NB4 (cell line): ENCODE results near the gene RAP1GAP.

Experiments
- MYC ChIP-seq: IDR thresholded peaks from 2 replicates; pipeline ENCODE4 v1.6.1; 2011; ENCODE audit warnings: low read depth, low read length
- POLR2A ChIP-seq: IDR thresholded peaks from 2 replicates; pipeline ENCODE4 v1.6.1; 2011; ENCODE audit warnings: mild to moderate bottlenecking; ENCODE audit not compliant: insufficient read length; ENCODE audit errors: extremely low read depth
- TF ChIP-seq, protein P1 (sequence below): IDR thresholded peaks from one replicate; pipeline ENCODE4 v1.5.1; 2012; ENCODE audit warnings: low read depth, low read length
- TF ChIP-seq, protein P2 (sequence below): IDR thresholded peaks from 2 replicates; pipeline ENCODE4 v1.6.1; 2011; ENCODE audit warnings: low read depth, low read length

DNA sequence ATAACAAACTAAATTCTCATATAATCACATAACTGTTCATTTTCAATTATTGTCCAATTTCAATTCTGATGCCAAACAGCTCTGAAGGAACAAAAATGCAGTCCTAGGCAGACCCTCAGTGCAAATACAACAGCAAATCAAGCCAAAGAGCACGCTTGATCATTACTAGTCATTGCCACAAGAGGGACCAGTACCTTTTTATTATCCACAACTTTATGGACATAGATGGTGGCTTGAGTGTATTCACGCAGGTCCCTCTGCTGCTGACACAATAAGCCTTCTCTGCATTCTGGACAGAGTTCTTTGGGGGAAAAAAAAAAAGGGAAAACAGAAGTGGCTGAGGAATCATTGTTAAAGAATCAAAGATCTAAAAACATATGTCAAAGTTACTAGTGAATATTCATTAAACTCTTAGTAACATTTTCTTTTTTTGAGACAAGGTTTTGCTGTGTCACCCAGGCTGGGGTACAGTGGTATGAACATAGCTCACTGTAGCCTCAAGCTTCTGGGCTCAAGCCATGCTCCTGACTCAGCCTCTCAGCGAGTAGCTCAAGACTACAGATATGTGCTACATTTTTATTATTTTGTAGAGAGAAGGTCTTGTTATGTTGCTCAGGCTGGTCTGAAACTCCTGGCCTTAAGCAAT is 34.3 kb upstream of the RAP1GAP start:
- TF ChIP-seq, protein P1, sequence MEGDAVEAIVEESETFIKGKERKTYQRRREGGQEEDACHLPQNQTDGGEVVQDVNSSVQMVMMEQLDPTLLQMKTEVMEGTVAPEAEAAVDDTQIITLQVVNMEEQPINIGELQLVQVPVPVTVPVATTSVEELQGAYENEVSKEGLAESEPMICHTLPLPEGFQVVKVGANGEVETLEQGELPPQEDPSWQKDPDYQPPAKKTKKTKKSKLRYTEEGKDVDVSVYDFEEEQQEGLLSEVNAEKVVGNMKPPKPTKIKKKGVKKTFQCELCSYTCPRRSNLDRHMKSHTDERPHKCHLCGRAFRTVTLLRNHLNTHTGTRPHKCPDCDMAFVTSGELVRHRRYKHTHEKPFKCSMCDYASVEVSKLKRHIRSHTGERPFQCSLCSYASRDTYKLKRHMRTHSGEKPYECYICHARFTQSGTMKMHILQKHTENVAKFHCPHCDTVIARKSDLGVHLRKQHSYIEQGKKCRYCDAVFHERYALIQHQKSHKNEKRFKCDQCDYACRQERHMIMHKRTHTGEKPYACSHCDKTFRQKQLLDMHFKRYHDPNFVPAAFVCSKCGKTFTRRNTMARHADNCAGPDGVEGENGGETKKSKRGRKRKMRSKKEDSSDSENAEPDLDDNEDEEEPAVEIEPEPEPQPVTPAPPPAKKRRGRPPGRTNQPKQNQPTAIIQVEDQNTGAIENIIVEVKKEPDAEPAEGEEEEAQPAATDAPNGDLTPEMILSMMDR: peak; percentile 34
- TF ChIP-seq POLR2A: no peak
- TF ChIP-seq, protein P2, sequence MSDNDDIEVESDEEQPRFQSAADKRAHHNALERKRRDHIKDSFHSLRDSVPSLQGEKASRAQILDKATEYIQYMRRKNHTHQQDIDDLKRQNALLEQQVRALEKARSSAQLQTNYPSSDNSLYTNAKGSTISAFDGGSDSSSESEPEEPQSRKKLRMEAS: no peak
- TF ChIP-seq MYC: no peak
